Hepatocyte (in vitro differentiated cells): ENCODE data around the gene DOCK4.

Source experiments
- EZH2phosphoT487 ChIP-seq: fragments of 200-600 bp; sonication (generic); IDR thresholded peaks from one replicate; pipeline ENCODE4 v1.6.1; 2018; ENCODE audit warnings: antibody characterized with exemption, mild to moderate bottlenecking, low read depth, moderate library complexity; ENCODE audit not compliant: unreplicated experiment, severe bottlenecking
- TF ChIP-seq, protein P1 (sequence below): fragments of 200-600 bp; sonication (generic); IDR thresholded peaks from 2 replicates; pipeline ENCODE4 v1.5.1; 2016; ENCODE audit warnings: antibody characterized with exemption, mild to moderate bottlenecking; ENCODE audit not compliant: poor library complexity

DNA sequence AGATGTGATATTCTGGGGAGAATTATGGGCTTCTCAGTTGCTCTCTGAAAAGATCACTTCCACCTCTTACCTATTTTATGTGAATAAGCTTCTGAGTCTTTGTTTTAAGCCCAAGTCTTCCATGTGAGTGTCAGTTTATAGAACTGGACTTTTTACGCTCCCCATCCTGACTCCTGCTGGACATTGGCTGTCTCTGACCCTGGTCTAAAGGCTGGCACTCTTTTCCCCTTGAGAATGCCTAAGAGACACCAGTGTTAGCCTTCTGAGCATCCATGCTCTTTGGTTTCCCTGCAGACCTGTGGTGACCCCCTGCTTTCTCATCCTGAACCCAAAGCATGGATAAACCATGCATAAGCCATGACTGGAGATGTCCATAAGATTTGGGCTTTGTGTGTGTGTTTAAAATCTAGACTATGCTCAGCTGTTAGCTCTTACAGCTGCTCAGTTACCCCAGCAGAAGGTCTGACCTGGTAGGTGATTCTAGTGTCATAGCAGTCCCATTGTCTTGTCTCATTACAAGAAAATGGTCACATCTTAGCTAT lies 495.3 kb downstream of the DOCK4 start:
- TF ChIP-seq, protein P1, sequence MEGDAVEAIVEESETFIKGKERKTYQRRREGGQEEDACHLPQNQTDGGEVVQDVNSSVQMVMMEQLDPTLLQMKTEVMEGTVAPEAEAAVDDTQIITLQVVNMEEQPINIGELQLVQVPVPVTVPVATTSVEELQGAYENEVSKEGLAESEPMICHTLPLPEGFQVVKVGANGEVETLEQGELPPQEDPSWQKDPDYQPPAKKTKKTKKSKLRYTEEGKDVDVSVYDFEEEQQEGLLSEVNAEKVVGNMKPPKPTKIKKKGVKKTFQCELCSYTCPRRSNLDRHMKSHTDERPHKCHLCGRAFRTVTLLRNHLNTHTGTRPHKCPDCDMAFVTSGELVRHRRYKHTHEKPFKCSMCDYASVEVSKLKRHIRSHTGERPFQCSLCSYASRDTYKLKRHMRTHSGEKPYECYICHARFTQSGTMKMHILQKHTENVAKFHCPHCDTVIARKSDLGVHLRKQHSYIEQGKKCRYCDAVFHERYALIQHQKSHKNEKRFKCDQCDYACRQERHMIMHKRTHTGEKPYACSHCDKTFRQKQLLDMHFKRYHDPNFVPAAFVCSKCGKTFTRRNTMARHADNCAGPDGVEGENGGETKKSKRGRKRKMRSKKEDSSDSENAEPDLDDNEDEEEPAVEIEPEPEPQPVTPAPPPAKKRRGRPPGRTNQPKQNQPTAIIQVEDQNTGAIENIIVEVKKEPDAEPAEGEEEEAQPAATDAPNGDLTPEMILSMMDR = no peak
- TF ChIP-seq EZH2phosphoT487 = no peak
